Transverse colon (tissue), 4 donors: ENCODE measurements around the gene BCO1. TPM values are rescaled to one million over a fixed set of nuclear protein-coding genes. Genes with fewer than 3 reads are reported as not detected.

Source experiments
- DNase-seq: peaks from one replicate; pipeline ENCODE4 v3.0.0-alpha.2; 2019
- H3K27ac ChIP-seq, 4 donors: fragments of 200-600 bp; sonication (generic); 2 replicates each; pipeline ENCODE4 v1.5.1; 2016 to 2018; ENCODE audit warnings: inconsistent platforms in 4 of 4
- H3K27me3 ChIP-seq: fragments of 200-600 bp; sonication (generic); 2 replicates; pipeline ENCODE4 v1.5.1; 2017; ENCODE audit warnings: inconsistent platforms
- H3K36me3 ChIP-seq, 4 donors: fragments of 200-600 bp; sonication (generic); 2 replicates each; pipeline ENCODE4 v1.5.1; 2017 to 2019; ENCODE audit warnings: inconsistent platforms in 4 of 4
- H3K4me1 ChIP-seq, 4 donors: fragments of 200-600 bp; sonication (generic); 2 replicates each; pipeline ENCODE4 v1.5.1; 2017 to 2020; ENCODE audit warnings: inconsistent platforms in 4 of 4
- H3K4me3 ChIP-seq, 4 donors: fragments of 200-600 bp; sonication (generic); 1 replicate in 1 of 4; 2 replicates in 3 of 4; pipeline versions ENCODE4 v1.5.1 to v1.6.1; 2017 to 2019; ENCODE audit warnings: inconsistent platforms in 4 of 4
- H3K9me3 ChIP-seq, 2 donors: fragments of 200-600 bp; sonication (generic); 2 replicates each; pipeline ENCODE4 v1.5.1; 2017 to 2019; ENCODE audit warnings: inconsistent platforms in 2 of 2
- EP300 ChIP-seq: sonication (generic); formaldehyde crosslinking; IDR thresholded peaks from one replicate; pipeline ENCODE4 v1.6.1; 2017; ENCODE audit warnings: antibody characterized with exemption, low read depth
- POLR2A ChIP-seq: fragments of 450-650 bp; IDR thresholded peaks from one replicate; pipeline ENCODE4 v1.6.1; 2016; ENCODE audit warnings: antibody characterized with exemption, mild to moderate bottlenecking, moderate library complexity
- POLR2AphosphoS5 ChIP-seq, 3 donors: sonication (generic); formaldehyde crosslinking; IDR thresholded peaks; one replicate each; pipeline ENCODE4 v1.6.1; 2016; ENCODE audit warnings: antibody characterized with exemption in 3 of 3
- WGBS, 2 donors: methylation state at CpG; one replicate each; pipeline ENCODE4 v1.1.5; 2018; ENCODE audit warnings: low coverage in 1 of 2; 5-methylcytosine and 5-hydroxymethylcytosine counted together
- in situ Hi-C, 4 donors: fragments of 200-750 bp; cut with MboI; loops; one replicate each; pipeline versions ENCODE4 v1.15.0 to v1.15.1; 2017; ENCODE audit warnings: low sequenced_read_pairs in 3 of 4, low pct_ligation_motif_present in 1 of 4, low pct_unique_long_range_greater_than_20kb in 1 of 4
- intact Hi-C: fragments of 100-400 bp; cut with DNase I; formaldehyde crosslinking; loops from one replicate; pipeline ENCODE4 v1.15.1; 2023; ENCODE audit warnings: low total_unique reads
- total RNA-seq, 4 donors: library from RNA; depleted of rRNA; stranded (reverse); fragments of >200 nt; gene quantifications; one replicate each; pipeline ENCODE4 v1.1.0, GENCODE V29; 2016
- TF ChIP-seq, protein P1 (sequence below), 5 experiments: fragments of 200-600 bp in 3 of 5; fragments of 450-650 bp in 2 of 5; sonication (generic) in 3 of 5; IDR thresholded peaks; 1 replicate in 2 of 5; 2 replicates in 3 of 5; pipeline ENCODE4 v1.5.1; 2016 to 2017; ENCODE audit warnings: antibody characterized with exemption in 5 of 5, inconsistent platforms in 3 of 5, mild to moderate bottlenecking in 2 of 5, moderate library complexity in 1 of 5

BCO1 gene
- total RNA-seq, 4 donors from 2014 or later: 1.6 to 18.3 (median 4.0) TPM

DNA sequence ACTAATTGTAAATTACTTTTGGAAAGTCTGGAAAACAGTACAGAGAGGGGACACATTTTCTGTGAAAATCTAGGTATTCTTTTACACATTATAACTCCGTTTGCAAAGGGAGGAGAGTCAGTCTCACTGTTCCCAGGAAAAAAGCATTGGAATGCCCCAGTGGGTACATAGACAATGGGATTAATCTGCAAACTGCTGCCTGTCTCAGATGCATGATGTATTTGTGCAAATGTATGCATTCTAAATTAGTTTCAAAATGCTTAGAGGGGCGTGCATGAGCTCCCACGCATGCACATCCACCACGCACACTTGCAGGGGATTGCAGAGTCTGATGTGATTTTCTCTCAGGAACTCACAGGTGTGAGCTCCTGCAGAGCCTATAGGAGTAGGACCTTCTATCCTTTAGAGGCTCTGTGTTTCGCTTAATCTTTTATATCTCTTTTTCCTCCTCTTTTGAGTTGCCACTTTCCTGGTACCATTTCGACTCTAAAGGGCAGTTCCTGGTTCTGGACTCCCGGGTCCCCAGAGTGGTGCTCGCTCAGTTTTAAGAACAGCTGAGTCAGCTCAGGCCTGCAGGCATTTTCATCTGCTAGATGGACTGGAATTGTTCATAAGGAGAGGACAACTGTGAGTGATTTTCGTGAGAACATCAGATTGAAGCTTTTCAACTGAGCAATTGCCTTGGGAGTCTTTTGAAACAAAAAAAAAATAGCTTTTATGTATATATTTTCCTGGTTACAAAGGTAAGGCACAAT is 1.1 kb downstream of the BCO1 start:
- TF ChIP-seq, protein P1, sequence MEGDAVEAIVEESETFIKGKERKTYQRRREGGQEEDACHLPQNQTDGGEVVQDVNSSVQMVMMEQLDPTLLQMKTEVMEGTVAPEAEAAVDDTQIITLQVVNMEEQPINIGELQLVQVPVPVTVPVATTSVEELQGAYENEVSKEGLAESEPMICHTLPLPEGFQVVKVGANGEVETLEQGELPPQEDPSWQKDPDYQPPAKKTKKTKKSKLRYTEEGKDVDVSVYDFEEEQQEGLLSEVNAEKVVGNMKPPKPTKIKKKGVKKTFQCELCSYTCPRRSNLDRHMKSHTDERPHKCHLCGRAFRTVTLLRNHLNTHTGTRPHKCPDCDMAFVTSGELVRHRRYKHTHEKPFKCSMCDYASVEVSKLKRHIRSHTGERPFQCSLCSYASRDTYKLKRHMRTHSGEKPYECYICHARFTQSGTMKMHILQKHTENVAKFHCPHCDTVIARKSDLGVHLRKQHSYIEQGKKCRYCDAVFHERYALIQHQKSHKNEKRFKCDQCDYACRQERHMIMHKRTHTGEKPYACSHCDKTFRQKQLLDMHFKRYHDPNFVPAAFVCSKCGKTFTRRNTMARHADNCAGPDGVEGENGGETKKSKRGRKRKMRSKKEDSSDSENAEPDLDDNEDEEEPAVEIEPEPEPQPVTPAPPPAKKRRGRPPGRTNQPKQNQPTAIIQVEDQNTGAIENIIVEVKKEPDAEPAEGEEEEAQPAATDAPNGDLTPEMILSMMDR (IDR thresholded peaks at IDR 0.05): no peak
- no peaks in the 10 kb centered on the region for H3K36me3 ChIP-seq
- DNase-seq: no peak
- intact Hi-C loops (no loop called here), in situ Hi-C loops (loop anchor here in 1 of 4 donors (10.0 kb wide), 1 partner anchor 75 kb away; the partner anchor contains the start of gene GAN)
- no peaks in the 10 kb centered on the region for H3K9me3 ChIP-seq
- H3K4me3 ChIP-seq: peak overlapping the region in 1 of 4 donors; percentile 55
- peak overlapping the region; percentile 85 to 89 (median 86) for H3K27ac ChIP-seq
- H3K27me3 ChIP-seq: no peaks in the 10 kb centered on the region
- peaks cover 0 to 23% (median 11%) of the 10 kb centered on the region in 4 donors for H3K4me1 ChIP-seq
- 62 to 79% methylated on average over 9 of the region's 9 CpGs for WGBS, 2 donors

DNA sequence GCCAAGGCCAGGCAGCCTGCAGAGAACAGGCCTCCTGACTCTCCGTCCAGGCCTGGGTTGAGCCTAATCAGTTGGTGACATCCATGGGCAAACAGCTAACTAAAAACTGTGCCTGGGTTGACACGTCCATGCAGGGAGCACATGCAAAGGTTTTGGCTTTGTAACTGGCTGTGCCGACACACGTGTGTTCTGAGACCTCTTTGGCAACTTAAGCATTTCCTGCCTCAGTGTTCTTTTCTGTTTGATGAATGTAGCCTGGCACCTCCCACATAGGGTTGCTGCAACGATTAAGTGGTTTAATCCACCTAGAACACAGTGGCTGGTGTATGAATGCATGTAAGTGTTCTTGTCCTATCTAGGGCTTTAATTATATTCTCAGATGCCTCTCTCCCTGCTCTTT is 3.2 kb downstream of the BCO1 start:
- Histone ChIP-seq H3K4me1 (peaks cover 0 to 23% (median 11%) of the 10 kb centered on the region in 4 donors), H3K27ac (no peak overlapping the region), H3K4me3 (no peak overlapping the region), H3K27me3 (no peaks in the 10 kb centered on the region), H3K9me3 (no peaks in the 10 kb centered on the region), H3K36me3 (no peaks in the 10 kb centered on the region)
- intact Hi-C loops: no loop called here
- TF ChIP-seq EP300: no peak
- DNase-seq: no peak
- WGBS, 2 donors: 91% methylated on average over 5 of the region's 5 CpGs; no CpG with 5 or more reads in 1 of the 2 donors
- in situ Hi-C loops: loop anchor here in 1 of 4 donors (10.0 kb wide), 1 partner anchor 73 kb away; the partner anchor contains the start of gene GAN

DNA sequence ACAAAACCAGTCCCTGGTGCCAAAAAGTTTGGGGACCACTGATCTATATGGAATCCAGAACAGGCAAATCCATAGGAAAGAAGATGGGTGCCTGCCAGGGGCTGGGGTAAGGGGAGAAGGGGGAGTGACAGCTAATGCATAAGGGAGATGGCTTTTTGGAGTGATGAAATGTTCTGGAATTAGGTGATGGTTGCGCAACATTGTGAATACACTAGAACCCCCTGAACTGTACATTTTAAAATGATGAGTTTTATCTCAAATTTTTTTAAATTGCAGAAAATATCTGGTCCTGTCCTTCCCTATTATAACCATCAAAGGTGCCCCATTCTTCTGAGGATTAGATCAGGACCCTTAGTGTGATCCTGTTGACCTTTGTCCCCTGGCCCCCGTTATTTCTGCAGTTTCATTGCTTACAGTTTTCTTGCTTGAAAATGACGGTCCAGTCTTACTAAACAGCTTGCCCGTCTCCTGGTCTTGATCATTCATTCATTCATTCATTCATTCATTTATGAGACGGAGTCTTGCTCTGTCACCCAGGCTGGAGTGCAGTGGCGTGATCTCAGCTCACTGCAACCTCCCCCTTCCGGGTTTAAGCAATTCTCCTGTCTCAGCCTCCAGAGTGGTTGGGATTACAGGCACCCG is 4.6 kb downstream of the BCO1 start:
- Histone ChIP-seq H3K27me3 (no peaks in the 10 kb centered on the region), H3K9me3 (no peaks in the 10 kb centered on the region), H3K36me3 (no peaks in the 10 kb centered on the region), H3K27ac (no peak overlapping the region), H3K4me3 (no peak overlapping the region), H3K4me1 (peaks cover 0 to 15% (median 6%) of the 10 kb centered on the region in 4 donors)
- in situ Hi-C loops: loop anchor here in 1 of 4 donors (10.0 kb wide), 1 partner anchor 72 kb away; the partner anchor contains the start of gene GAN
- no peak for TF ChIP-seq EP300
- TF ChIP-seq POLR2AphosphoS5 (IDR thresholded peaks at IDR 0.05): no peak
- TF ChIP-seq, protein P1 (IDR thresholded peaks at IDR 0.05): no peak
- TF ChIP-seq POLR2A: no peak
- no peak for DNase-seq
- intact Hi-C loops: no loop called here
- 80 to 87% methylated on average over 1 to 8 of the region's 8 CpGs for WGBS, 2 donors

DNA sequence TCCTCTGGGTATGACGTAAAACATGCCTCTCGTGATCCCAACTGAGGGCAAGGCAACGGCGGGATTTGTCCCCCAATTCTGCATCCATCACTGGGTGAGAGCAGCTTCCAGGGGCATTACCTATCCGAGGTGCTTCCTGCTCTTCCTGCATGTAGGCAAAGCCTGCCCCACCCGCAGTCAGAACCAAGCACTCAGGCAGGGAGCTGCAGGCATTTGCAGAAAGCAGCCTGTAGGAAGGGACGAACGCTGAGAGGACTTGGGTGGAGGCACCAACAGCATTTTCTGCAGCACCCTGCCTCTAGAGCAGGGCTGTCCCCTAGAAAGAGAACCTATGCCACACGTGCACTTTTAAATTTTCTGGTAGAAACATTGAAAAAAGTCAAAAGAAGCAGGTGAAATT is 5.5 kb downstream of the BCO1 start:
- H3K4me1 ChIP-seq: peaks cover 0 to 9% (median 3%) of the 10 kb centered on the region in 4 donors
- no peaks in the 10 kb centered on the region for H3K36me3 ChIP-seq
- H3K4me3 ChIP-seq: no peak overlapping the region
- in situ Hi-C loops (loop anchor here in 1 of 4 donors (10.0 kb wide), 1 partner anchor 71 kb away; the partner anchor contains the start of gene GAN), intact Hi-C loops (no loop called here)
- H3K9me3 ChIP-seq: no peaks in the 10 kb centered on the region
- WGBS, 2 donors: 50 to 66% methylated on average over 3 to 9 of the region's 9 CpGs
- TF ChIP-seq POLR2A (no peak), POLR2AphosphoS5 (IDR thresholded peaks at IDR 0.05) (no peak), EP300 (no peak)
- TF ChIP-seq, protein P1 (IDR thresholded peaks at IDR 0.05): no peak
- H3K27me3 ChIP-seq: no peaks in the 10 kb centered on the region
- H3K27ac ChIP-seq: no peak overlapping the region
- DNase-seq: no peak
